ENCODE measurements around the gene DDX43. TPM values are rescaled to one million over a fixed set of nuclear protein-coding genes. Genes with fewer than 3 reads are reported as not detected.
A peak's percentile ranks its signal among the peaks of the same experiment; 100 is the strongest.
"Not testable (repeated sequence)": the region's sequence is repeated elsewhere in the genome, so short reads cannot be mapped to it uniquely, and the experiment has no call there.

DDX43 gene
- total RNA-seq, 1 donor from 2014 or later: not detected

GRCh38 chr6:73388800-73389512 lies 5.7 kb upstream of the DDX43 start:
- DNase-seq (ENCODE audit: low spot score): no peak
- Mint-ChIP-seq H3K9me3 (ENCODE audit: low read depth) (no peaks in the 10 kb centered on the region), H3K4me1 (ENCODE audit: low read depth) (peaks cover 12% of the 10 kb centered on the region), H3K36me3 (ENCODE audit: low read depth) (no peaks in the 10 kb centered on the region), H3K4me3 (ENCODE audit: unreplicated experiment) (peak overlapping the region; percentile 84), H3K27me3 (ENCODE audit: low read depth) (no peaks in the 10 kb centered on the region), H3K27ac (ENCODE audit: unreplicated experiment) (peak overlapping the region; percentile 63)
- TF ChIP-seq CTCF (IDR thresholded peaks at IDR 0.05): peak; percentile 87

- TF ChIP-seq CTCF (IDR thresholded peaks at IDR 0.05): no peak
- H3K27me3 Mint-ChIP-seq (ENCODE audit: low read depth): no peaks in the 10 kb centered on the region
- H3K9me3 Mint-ChIP-seq (ENCODE audit: low read depth): no peaks in the 10 kb centered on the region
- H3K4me1 Mint-ChIP-seq (ENCODE audit: low read depth): peaks cover 12% of the 10 kb centered on the region
- H3K36me3 Mint-ChIP-seq (ENCODE audit: low read depth): no peaks in the 10 kb centered on the region
- H3K4me3 Mint-ChIP-seq (ENCODE audit: unreplicated experiment): no peak overlapping the region
- H3K27ac Mint-ChIP-seq (ENCODE audit: unreplicated experiment): no peak overlapping the region
- DNase-seq (ENCODE audit: low spot score): no peak
These were observed 4.8 kb upstream of the DDX43 start for GRCh38 chr6:73389854-73390253.

- Mint-ChIP-seq H3K4me1 (ENCODE audit: low read depth) (peaks cover 12% of the 10 kb centered on the region), H3K4me3 (ENCODE audit: unreplicated experiment) (no peak overlapping the region), H3K27me3 (ENCODE audit: low read depth) (no peaks in the 10 kb centered on the region), H3K9me3 (ENCODE audit: low read depth) (no peaks in the 10 kb centered on the region), H3K36me3 (ENCODE audit: low read depth) (no peaks in the 10 kb centered on the region), H3K27ac (ENCODE audit: unreplicated experiment) (no peak overlapping the region)
- TF ChIP-seq CTCF (IDR thresholded peaks at IDR 0.05): no peak
- no peak for DNase-seq (ENCODE audit: low spot score)
These were observed 3.0 kb upstream of the DDX43 start for GRCh38 chr6:73391675-73392074.

GRCh38 chr6:73392188-73392587 lies 2.4 kb upstream of the DDX43 start:
- H3K36me3 Mint-ChIP-seq (ENCODE audit: low read depth); H3K27me3 Mint-ChIP-seq (ENCODE audit: low read depth); H3K27ac Mint-ChIP-seq (ENCODE audit: unreplicated experiment); H3K4me3 Mint-ChIP-seq (ENCODE audit: unreplicated experiment); DNase-seq (ENCODE audit: low spot score); H3K9me3 Mint-ChIP-seq (ENCODE audit: low read depth): not testable (repeated sequence)
- H3K4me1 Mint-ChIP-seq (ENCODE audit: low read depth): peaks cover 12% of the 10 kb centered on the region

GRCh38 chr6:73393278-73393677 lies 1.4 kb upstream of the DDX43 start:
- Mint-ChIP-seq H3K27me3 (ENCODE audit: low read depth) (no peaks in the 10 kb centered on the region), H3K9me3 (ENCODE audit: low read depth) (no peaks in the 10 kb centered on the region), H3K4me3 (ENCODE audit: unreplicated experiment) (no peak overlapping the region), H3K27ac (ENCODE audit: unreplicated experiment) (no peak overlapping the region), H3K36me3 (ENCODE audit: low read depth) (no peaks in the 10 kb centered on the region), H3K4me1 (ENCODE audit: low read depth) (peaks cover 11% of the 10 kb centered on the region)
- no peak for TF ChIP-seq CTCF (IDR thresholded peaks at IDR 0.05)
- DNase-seq (ENCODE audit: low spot score): no peak

DNA sequence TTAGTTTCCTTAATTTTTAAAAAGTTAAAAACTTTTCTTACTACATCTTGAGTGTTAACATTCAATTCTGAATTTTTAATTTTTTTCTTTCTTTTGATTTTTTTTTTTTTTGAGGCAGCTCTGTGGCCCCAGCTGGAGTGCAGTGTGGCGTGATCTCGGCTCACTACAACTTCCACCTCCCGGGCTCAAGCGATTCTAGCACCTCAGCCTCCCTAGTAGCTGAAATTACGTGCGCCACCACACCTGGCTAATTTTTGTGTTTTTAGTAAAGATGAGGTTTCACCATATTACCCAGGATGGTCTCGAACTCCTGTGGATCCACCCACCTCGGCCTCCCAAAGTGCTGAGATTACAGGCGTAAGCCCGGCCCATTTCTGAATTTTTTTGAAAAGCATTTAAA lies 1.2 kb downstream of the DDX43 start:
- no peaks in the 10 kb centered on the region for H3K36me3 Mint-ChIP-seq (ENCODE audit: low read depth)
- no peaks in the 10 kb centered on the region for H3K9me3 Mint-ChIP-seq (ENCODE audit: low read depth)

More for the DNA sequence above, 1.2 kb downstream of the DDX43 start:
- no peak for TF ChIP-seq CTCF (IDR thresholded peaks at IDR 0.05)
- Mint-ChIP-seq H3K4me3 (ENCODE audit: unreplicated experiment) (no peak overlapping the region), H3K27me3 (ENCODE audit: low read depth) (no peaks in the 10 kb centered on the region), H3K27ac (ENCODE audit: unreplicated experiment) (no peak overlapping the region), H3K4me1 (ENCODE audit: low read depth) (no peaks in the 10 kb centered on the region)
- no peak for DNase-seq (ENCODE audit: low spot score)

Measured in chondrocyte (in vitro differentiated cells).